OCI-LY1 (cell line): Measurements from ENCODE around the gene CAMK1G.

ENCODE experiments used
- H2AFZ ChIP-seq: fragments of 200-600 bp; sonication (generic), shearing (Covaris generic); 2 replicates; pipeline ENCODE4 v1.6.0; 2014; ENCODE audit warnings: antibody characterized with exemption, mild to moderate bottlenecking, low read length
- H3F3A ChIP-seq: fragments of 200-600 bp; sonication (generic), shearing (Covaris generic); 2 replicates; pipeline ENCODE4 v1.6.0; 2014; ENCODE audit warnings: mild to moderate bottlenecking, antibody characterized with exemption, low read length, moderate library complexity; ENCODE audit not compliant: insufficient read depth
- H3K27ac ChIP-seq: fragments of 200-600 bp; sonication (generic); 2 replicates; pipeline ENCODE4 v1.5.1; 2014; ENCODE audit warnings: low read length, mixed run types, mild to moderate bottlenecking, low read depth; ENCODE audit not compliant: poor library complexity, severe bottlenecking
- H3K27me3 ChIP-seq: fragments of 200-600 bp; sonication (generic); 2 replicates; pipeline ENCODE4 v1.6.0; 2014; ENCODE audit warnings: antibody characterized with exemption, mild to moderate bottlenecking, low read length, moderate library complexity; ENCODE audit not compliant: insufficient read depth
- H3K36me3 ChIP-seq: fragments of 200-600 bp; sonication (generic); 2 replicates; pipeline ENCODE4 v1.6.1; 2014; ENCODE audit warnings: mild to moderate bottlenecking, antibody characterized with exemption, low read length, moderate library complexity, mixed read lengths; ENCODE audit not compliant: insufficient read depth
- H3K4me1 ChIP-seq: fragments of 200-600 bp; sonication (generic); 2 replicates; pipeline ENCODE4 v1.5.1; 2014; ENCODE audit warnings: mild to moderate bottlenecking, low read length, moderate library complexity; ENCODE audit not compliant: insufficient read depth, severe bottlenecking
- H3K4me2 ChIP-seq: fragments of 200-600 bp; sonication (generic), shearing (Covaris generic); 2 replicates; pipeline ENCODE4 v1.6.1; 2014; ENCODE audit warnings: low read length
- H3K4me3 ChIP-seq: fragments of 200-600 bp; sonication (generic); 2 replicates; pipeline ENCODE4 v1.5.1; 2014; ENCODE audit warnings: low read length, low read depth, mild to moderate bottlenecking, mixed read lengths; ENCODE audit not compliant: poor library complexity, severe bottlenecking
- H3K79me2 ChIP-seq: fragments of 200-600 bp; shearing (Covaris generic); 2 replicates; pipeline ENCODE4 v1.6.1; 2016; ENCODE audit warnings: mixed run types, low read length, mixed read lengths; ENCODE audit not compliant: insufficient read depth
- H3K9ac ChIP-seq: fragments of 200-600 bp; sonication (generic), shearing (Covaris generic); 2 replicates; pipeline ENCODE4 v1.6.1; 2014; ENCODE audit warnings: mild to moderate bottlenecking, low read length, mixed read lengths
- H3K9me2 ChIP-seq: fragments of 200-600 bp; sonication (generic), shearing (Covaris generic); 2 replicates; pipeline ENCODE4 v1.6.1; 2014; ENCODE audit warnings: low read depth, mild to moderate bottlenecking, low read length, mixed read lengths
- H3K9me3 ChIP-seq: fragments of 200-600 bp; shearing (Covaris generic); 2 replicates; pipeline ENCODE4 v1.6.1; 2014; ENCODE audit warnings: low read length, mixed read lengths
- H4K20me1 ChIP-seq: fragments of 200-600 bp; sonication (generic), shearing (Covaris generic); 2 replicates; pipeline ENCODE4 v1.6.0; 2016; ENCODE audit warnings: mild to moderate bottlenecking, low read length; ENCODE audit not compliant: insufficient read depth
- EZH2 ChIP-seq: fragments of 200-600 bp; sonication (generic), shearing (Covaris generic); IDR thresholded peaks from 2 replicates; pipeline ENCODE4 v1.8.0; 2017; ENCODE audit warnings: borderline replicate concordance, mixed run types, mild to moderate bottlenecking, antibody characterized with exemption, low read length, moderate library complexity, mixed read lengths
- TF ChIP-seq, protein P1 (sequence below): fragments of 200-600 bp; sonication (generic), shearing (Covaris generic); IDR thresholded peaks from 2 replicates; pipeline ENCODE4 v1.5.1; 2017; ENCODE audit warnings: mild to moderate bottlenecking, antibody characterized with exemption, low read length, moderate library complexity, mixed read lengths

CAMK1G gene

DNA sequence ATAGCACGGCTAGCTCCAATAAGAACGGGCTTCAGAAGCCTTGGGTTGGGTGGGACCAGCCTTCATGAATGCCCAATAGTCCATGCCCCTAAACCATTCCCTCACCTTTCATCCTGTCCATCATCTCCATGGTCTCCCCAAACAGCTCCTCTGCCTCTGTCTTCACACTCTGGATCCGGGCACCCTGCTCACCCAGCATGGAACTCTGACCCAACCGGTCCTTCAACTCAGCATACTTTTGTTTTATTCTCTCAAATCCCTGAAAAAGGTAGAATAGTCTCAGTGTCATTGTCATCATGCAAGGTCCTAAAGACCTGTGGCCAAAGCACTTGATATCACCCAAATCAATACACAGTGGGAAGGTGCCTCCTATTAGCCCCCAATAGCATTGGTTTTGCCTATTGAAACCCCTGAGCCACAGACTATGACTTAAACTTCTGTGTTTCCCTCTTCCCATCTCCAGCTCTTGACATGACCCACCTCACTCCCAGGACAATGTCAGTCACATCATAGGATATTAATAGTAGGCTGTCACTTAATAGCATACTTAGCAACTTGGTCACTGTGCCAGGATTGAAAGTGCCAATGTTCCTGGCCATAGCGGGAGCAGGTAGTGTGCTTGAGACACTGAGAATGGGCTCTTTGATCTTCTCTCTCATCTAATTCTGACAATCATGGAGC, 33.0 kb downstream of the CAMK1G start:
- H3K4me3 ChIP-seq = no peak overlapping the region
- no peaks in the 10 kb centered on the region for H3K9me2 ChIP-seq
- no peaks in the 10 kb centered on the region for H4K20me1 ChIP-seq
- no peaks in the 10 kb centered on the region for H3K9me3 ChIP-seq
- no peak overlapping the region for H2AFZ ChIP-seq
- H3K36me3 ChIP-seq = no peaks in the 10 kb centered on the region
- H3K27ac ChIP-seq = no peak overlapping the region
- no peaks in the 10 kb centered on the region for H3K27me3 ChIP-seq
- H3K4me2 ChIP-seq = no peak overlapping the region
- no peaks in the 10 kb centered on the region for H3K4me1 ChIP-seq
- TF ChIP-seq, protein P1, sequence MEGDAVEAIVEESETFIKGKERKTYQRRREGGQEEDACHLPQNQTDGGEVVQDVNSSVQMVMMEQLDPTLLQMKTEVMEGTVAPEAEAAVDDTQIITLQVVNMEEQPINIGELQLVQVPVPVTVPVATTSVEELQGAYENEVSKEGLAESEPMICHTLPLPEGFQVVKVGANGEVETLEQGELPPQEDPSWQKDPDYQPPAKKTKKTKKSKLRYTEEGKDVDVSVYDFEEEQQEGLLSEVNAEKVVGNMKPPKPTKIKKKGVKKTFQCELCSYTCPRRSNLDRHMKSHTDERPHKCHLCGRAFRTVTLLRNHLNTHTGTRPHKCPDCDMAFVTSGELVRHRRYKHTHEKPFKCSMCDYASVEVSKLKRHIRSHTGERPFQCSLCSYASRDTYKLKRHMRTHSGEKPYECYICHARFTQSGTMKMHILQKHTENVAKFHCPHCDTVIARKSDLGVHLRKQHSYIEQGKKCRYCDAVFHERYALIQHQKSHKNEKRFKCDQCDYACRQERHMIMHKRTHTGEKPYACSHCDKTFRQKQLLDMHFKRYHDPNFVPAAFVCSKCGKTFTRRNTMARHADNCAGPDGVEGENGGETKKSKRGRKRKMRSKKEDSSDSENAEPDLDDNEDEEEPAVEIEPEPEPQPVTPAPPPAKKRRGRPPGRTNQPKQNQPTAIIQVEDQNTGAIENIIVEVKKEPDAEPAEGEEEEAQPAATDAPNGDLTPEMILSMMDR = no peak
- H3K79me2 ChIP-seq = no peaks in the 10 kb centered on the region
- no peak overlapping the region for H3K9ac ChIP-seq
- H3F3A ChIP-seq = no peaks in the 10 kb centered on the region

DNA sequence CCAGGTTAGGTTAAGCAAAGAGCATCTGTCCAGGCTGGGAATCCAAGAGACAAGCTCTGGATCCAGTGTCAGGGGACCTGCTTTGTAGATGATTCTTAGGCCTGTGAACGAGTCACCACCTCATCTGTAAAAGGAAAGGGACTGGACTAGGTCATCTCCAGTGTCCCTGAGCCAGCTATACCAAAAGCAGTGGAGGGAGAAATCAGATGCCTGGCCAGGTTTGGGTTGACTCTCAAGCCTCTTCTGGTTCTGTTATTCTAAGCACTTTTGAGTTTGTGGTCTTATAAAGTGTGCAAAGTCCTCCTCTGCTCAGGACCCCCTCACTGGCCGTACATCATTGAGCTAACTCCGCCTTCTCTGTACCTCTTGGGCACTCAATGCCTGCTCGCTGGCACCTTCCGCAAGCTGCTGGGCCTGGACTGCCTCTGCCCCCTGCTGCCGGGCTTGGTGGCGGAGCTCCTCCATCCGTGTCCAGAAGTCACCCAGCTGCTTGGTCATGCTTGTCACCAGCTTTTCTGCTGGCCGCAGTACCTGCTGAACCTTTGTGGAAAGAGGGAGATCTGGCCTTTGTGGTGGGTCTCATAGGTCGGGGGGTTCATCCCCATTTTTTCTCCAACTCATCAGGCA, 33.6 kb downstream of the CAMK1G start:
- Histone ChIP-seq H3K79me2 (no peaks in the 10 kb centered on the region), H3K36me3 (no peaks in the 10 kb centered on the region), H3K9ac (no peak overlapping the region), H3K4me2 (no peak overlapping the region), H3K27ac (no peak overlapping the region), H4K20me1 (no peaks in the 10 kb centered on the region), H3K27me3 (no peaks in the 10 kb centered on the region), H3K4me3 (no peak overlapping the region), H3K9me2 (no peaks in the 10 kb centered on the region), H2AFZ (no peak overlapping the region), H3K4me1 (no peaks in the 10 kb centered on the region), H3F3A (no peaks in the 10 kb centered on the region), H3K9me3 (no peaks in the 10 kb centered on the region)
- TF ChIP-seq, protein P1 = no peak
- no peak for TF ChIP-seq EZH2

DNA sequence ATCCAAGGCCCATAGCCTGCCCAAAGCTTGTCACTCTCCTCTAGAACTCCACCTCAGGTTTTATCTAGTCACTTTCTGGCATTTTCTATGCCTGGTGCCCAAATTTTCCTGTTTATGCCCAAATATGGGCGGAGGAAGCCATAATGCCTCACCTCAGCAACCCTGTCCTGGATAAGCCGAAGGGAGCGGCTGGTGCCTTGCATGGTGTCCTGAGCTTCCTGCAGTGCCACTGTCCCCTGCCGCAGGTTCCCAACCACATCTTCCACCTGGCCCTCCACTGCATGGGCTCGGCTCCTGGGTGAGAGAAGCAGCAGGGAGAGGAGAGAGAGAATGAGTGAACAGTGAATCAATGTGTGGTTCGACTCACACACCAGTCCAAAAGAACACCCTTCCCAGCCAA, 34.2 kb downstream of the CAMK1G start:
- Histone ChIP-seq H3K9ac (no peak overlapping the region), H3K27ac (no peak overlapping the region), H3K4me1 (no peaks in the 10 kb centered on the region), H3K79me2 (no peaks in the 10 kb centered on the region), H3K9me3 (no peaks in the 10 kb centered on the region), H3K27me3 (no peaks in the 10 kb centered on the region), H3K4me3 (no peak overlapping the region), H2AFZ (no peak overlapping the region), H3K36me3 (no peaks in the 10 kb centered on the region), H3K9me2 (no peaks in the 10 kb centered on the region), H3F3A (no peaks in the 10 kb centered on the region), H3K4me2 (no peak overlapping the region), H4K20me1 (no peaks in the 10 kb centered on the region)
- TF ChIP-seq, protein P1 = no peak
- TF ChIP-seq EZH2 = no peak
